Pancreas (tissue), 10 donors: Measurements from ENCODE around the gene CNPY1. TPM values are rescaled to one million over a fixed set of nuclear protein-coding genes. Genes with fewer than 3 reads are reported as not detected.

Experiments used
- ATAC-seq, 4 donors: fragments of 200-7000 bp; cut with Tn5 transposase; one replicate each; pipeline versions ENCODE4 v1.8.0 to v1.9.1; 2020; ENCODE audit warnings: mild to moderate bottlenecking in 4 of 4, moderate library complexity in 4 of 4
- DNase-seq, 6 donors: peaks; one replicate each; pipeline ENCODE4 v3.0.0-alpha.2; 2020
- FAIRE-seq: peaks from 2 replicates; lab custom pipeline; 2012; peaks lifted over from hg19 to GRCh38; lab: Jason Lieb, UNC
- H3K27ac ChIP-seq, 4 donors: fragments of 200-600 bp; sonication (generic); 1 replicate in 3 of 4; 2 replicates in 1 of 4; pipeline versions ENCODE4 v1.5.0 to v1.8.0; 2020
- H3K27me3 ChIP-seq, 4 donors: fragments of 200-600 bp; one replicate each; pipeline ENCODE4 v1.8.0; 2021
- H3K36me3 ChIP-seq, 3 donors: fragments of 200-600 bp; sonication (generic) in 1 of 3; one replicate each; pipeline versions ENCODE4 v1.5.0 to v1.8.0; 2020 to 2021
- H3K4me1 ChIP-seq, 3 donors: fragments of 200-600 bp; one replicate each; pipeline ENCODE4 v1.8.0; 2021
- H3K4me3 ChIP-seq, 4 donors: fragments of 200-600 bp; sonication (generic) in 2 of 4; one replicate each; pipeline versions ENCODE4 v1.5.0 to v1.8.0; 2020 to 2021
- H3K9me3 ChIP-seq, 4 donors: fragments of 200-600 bp; one replicate each; pipeline ENCODE4 v1.8.0; 2021
- WGBS, 2 donors: extraction: QIAGEN DNeasy Blood & Tissue Kit; methylation state at CpG; one replicate each; pipeline ENCODE4 v1.1.7; 2013; 5-methylcytosine and 5-hydroxymethylcytosine counted together
- intact Hi-C, 3 donors: fragments of 100-400 bp; cut with DNase I; formaldehyde crosslinking; loops; one replicate each; pipeline versions ENCODE4 v1.11.1 to v1.14.2; 2022
- polyA plus RNA-seq, 2 donors: library from polyadenylated mRNA; stranded (reverse); fragments of 200-250 nt; gene quantifications; one replicate each; pipeline ENCODE4 v1.2.3, GENCODE V29; 2013
- total RNA-seq, 6 donors: library from RNA; stranded (reverse); fragmentation: NEBNext Ultra II Directional in 4 of 6; extraction: Animal tissue kit (Norgen Biotek cat#: 25700) in 4 of 6; gene quantifications; one replicate each; pipeline versions ENCODE4 v1.2.1 to v1.2.4, GENCODE V29; 2021 to 2023
- TF ChIP-seq, protein P1 (sequence below), 4 donors: fragments of 200-600 bp; sonication (generic) in 3 of 4; IDR thresholded peaks; one replicate each; pipeline versions ENCODE4 v1.5.0 to v1.8.0; 2021; ENCODE audit warnings: antibody characterized with exemption in 4 of 4
- donor health status: healthy with polysubstance abuse.
- donor health status: DM: no; HTN: no; CAD: no; lungs with moderate emphysema.
- donor health status: DM: no; HTN: no; CAD: no.
- donor health status: control.
- donor health status: control.
- donor health status: Bipolar disorder and iron deficiency.
- donor health status: DM: yes; HTN: yes; CAD: no.
- donor health status: DM: no; HTN: no; CAD: no.
- donor health status: DM: no; HTN: no; CAD: no.
- donor health status: DM: yes; HTN: yes; CAD: no.

Gene CNPY1
- total and polyA plus RNA-seq, 8 donors: not detected

DNA sequence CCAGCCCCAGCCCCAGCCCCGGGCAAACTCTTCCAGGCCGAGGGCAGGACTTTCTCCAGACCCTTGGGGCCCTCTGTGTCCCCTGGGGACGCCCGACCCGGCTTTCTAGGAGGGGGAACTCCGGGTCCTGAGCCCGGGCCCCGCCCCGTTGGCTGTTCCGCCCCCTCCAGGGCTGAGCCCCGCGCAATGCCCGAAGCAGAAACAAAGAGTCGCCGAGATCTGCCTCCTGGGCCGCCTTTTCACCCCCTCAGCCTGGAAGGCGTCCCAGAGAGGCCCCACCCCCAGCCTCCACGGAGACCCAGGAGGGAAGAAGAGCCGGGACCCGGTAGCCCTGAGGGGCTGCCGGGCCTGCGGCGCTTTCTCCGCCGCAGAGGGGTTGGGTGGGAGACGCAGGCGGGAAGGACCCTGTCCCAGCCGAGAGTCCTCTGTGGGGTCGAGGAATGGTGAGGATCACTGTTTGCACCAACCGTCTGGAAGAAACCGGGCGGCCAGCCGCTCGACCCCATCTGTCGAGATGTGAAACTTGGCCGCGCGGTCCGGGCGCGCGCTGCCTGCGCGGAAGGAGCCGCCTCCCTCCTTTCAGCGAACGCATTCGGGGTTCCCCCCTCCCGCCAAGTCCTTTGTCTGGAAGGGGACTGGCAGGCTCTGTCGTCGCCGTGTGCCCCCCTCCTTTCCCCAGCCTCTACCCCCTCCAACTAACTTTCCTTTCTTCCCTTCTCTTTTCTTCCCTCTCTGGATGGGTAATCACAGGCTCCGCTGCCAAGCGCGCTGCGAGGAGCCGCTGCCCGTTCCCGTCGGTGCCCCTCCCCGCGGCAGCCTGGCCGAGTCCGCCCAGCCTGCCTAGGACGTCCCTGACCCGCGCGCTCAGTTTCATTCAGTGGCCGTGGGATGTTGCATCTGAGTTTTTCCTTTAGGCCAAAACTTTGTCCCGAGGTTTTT, 78.2 kb downstream of the CNPY1 start:
- intact Hi-C loops: no loop called here
- no peak for FAIRE-seq
- TF ChIP-seq, protein P1, sequence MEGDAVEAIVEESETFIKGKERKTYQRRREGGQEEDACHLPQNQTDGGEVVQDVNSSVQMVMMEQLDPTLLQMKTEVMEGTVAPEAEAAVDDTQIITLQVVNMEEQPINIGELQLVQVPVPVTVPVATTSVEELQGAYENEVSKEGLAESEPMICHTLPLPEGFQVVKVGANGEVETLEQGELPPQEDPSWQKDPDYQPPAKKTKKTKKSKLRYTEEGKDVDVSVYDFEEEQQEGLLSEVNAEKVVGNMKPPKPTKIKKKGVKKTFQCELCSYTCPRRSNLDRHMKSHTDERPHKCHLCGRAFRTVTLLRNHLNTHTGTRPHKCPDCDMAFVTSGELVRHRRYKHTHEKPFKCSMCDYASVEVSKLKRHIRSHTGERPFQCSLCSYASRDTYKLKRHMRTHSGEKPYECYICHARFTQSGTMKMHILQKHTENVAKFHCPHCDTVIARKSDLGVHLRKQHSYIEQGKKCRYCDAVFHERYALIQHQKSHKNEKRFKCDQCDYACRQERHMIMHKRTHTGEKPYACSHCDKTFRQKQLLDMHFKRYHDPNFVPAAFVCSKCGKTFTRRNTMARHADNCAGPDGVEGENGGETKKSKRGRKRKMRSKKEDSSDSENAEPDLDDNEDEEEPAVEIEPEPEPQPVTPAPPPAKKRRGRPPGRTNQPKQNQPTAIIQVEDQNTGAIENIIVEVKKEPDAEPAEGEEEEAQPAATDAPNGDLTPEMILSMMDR (IDR thresholded peaks at IDR 0.05): no peak
- Histone ChIP-seq H3K9me3 (no peaks in the 10 kb centered on the region), H3K27ac (no peak overlapping the region), H3K4me3 (peak overlapping the region in 1 of 4 donors; percentile 38), H3K36me3 (no peaks in the 10 kb centered on the region), H3K4me1 (peaks cover 0 to 10% (median 5%) of the 10 kb centered on the region in 3 donors), H3K27me3 (peaks cover 0 to 77% (median 21%) of the 10 kb centered on the region in 4 donors)
- DNase-seq: peak in 2 of 6 donors; percentile 64 to 68
- 3 to 4% methylated on average over 61 to 70 of the region's 70 CpGs for WGBS, 2 donors
- ATAC-seq: peak in 3 of 4 donors; percentile 36 to 56 (median 39)

GRCh38 chr7:155466814-155467733, 79.3 kb downstream of the CNPY1 start:
- DNase-seq: peak in 2 of 6 donors; percentile 63 to 68
- no peaks in the 10 kb centered on the region for H3K36me3 ChIP-seq
- no peak for FAIRE-seq
- H3K4me1 ChIP-seq: peaks cover 0 to 10% (median 5%) of the 10 kb centered on the region in 3 donors
- H3K27ac ChIP-seq: no peak overlapping the region
- WGBS, 2 donors: 7% methylated on average over 77 to 78 of the region's 78 CpGs
- intact Hi-C loops: no loop called here
- H3K4me3 ChIP-seq: peak overlapping the region in 2 of 4 donors; percentile 12 to 27
- H3K9me3 ChIP-seq: no peaks in the 10 kb centered on the region
- ATAC-seq: peak; percentile 28 to 65 (median 54)
- H3K27me3 ChIP-seq: peaks cover 0 to 85% (median 21%) of the 10 kb centered on the region in 4 donors
- TF ChIP-seq, protein P1 (IDR thresholded peaks at IDR 0.05): no peak

DNA sequence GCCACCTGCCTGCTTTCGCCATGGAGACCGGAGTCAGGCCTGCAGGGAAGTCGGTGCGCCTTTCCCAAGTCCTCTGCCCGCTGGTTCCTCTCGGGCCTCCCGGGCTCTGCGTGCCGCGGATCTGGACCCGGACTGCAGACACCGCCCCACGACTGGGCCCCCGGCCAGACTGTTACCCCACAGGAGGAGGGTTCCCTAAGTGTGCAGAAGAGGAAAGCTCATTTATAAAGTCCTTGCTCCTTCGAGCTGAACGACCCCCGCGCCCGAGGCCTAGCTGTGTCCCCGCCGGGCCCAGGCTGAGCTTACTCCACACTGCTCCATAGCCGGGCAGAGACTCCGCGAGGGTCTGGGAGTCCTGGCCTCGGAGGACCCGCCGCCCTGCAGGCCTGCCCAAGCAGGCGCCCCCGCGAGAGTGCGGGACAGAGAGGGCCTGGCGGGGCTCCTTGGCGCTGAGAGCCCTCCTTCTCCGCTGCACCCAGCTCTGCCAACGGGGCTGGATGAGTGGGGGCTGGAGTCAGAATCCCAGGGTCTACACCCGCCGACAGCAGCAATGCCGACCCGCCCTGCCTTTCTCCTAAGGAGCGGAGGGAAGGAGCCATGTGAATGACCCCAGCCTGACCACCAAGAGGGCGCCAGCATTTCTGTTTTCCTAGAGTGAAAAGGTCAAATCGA, 80.1 kb downstream of the CNPY1 start:
- DNase-seq: peak in 1 of 6 donors; percentile 71
- Histone ChIP-seq H3K27ac (no peak overlapping the region), H3K36me3 (no peaks in the 10 kb centered on the region), H3K27me3 (peaks cover 0 to 84% (median 19%) of the 10 kb centered on the region in 4 donors), H3K9me3 (no peaks in the 10 kb centered on the region), H3K4me3 (peak overlapping the region in 2 of 4 donors; percentile 12 to 27), H3K4me1 (peaks cover 0 to 10% (median 5%) of the 10 kb centered on the region in 3 donors)
- intact Hi-C loops: no loop called here
- WGBS, 2 donors: 7 to 10% methylated on average over 42 of the region's 42 CpGs
- FAIRE-seq: no peak
- TF ChIP-seq, protein P1 (IDR thresholded peaks at IDR 0.05): no peak
- ATAC-seq: peak in 2 of 4 donors; percentile 18 to 19

DNA sequence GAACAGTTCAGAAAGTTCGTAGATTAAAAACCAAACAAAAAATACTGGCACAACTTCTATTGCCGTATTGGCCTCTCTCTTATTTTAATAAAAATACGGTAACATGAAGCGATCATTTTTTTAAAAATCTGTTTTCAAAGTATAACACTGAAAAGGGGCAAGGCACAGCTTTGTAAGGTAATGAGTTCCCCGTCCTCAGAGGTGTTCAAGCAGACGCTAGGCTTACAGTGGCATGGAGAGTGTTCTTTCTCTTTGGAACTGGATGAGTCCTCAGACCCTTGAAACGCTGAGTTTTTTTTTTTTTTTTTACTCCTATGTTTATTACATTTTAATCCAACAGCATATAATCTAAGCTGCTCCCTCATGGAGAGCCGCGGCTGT, 80.6 kb downstream of the CNPY1 start:
- H3K36me3 ChIP-seq: no peaks in the 10 kb centered on the region
- TF ChIP-seq, protein P1 (IDR thresholded peaks at IDR 0.05): no peak
- H3K4me3 ChIP-seq: no peak overlapping the region
- DNase-seq: no peak
- peaks cover 0 to 84% (median 17%) of the 10 kb centered on the region in 4 donors for H3K27me3 ChIP-seq
- H3K4me1 ChIP-seq: peaks cover 0 to 10% (median 5%) of the 10 kb centered on the region in 3 donors
- FAIRE-seq: no peak
- intact Hi-C loops: no loop called here
- no peak overlapping the region for H3K27ac ChIP-seq
- ATAC-seq: no peak
- 24 to 27% methylated on average over 9 of the region's 9 CpGs for WGBS, 2 donors
- H3K9me3 ChIP-seq: no peaks in the 10 kb centered on the region
